Germinal center (tissue), 1 donor: Measurements from ENCODE around the gene ZNF787.

ENCODE experiments used
- DNase-seq: peaks from one replicate; pipeline ENCODE4 v3.0.0; 2012; ENCODE audit warnings: mixed read lengths, low spot score

The ZNF787 gene

DNA sequence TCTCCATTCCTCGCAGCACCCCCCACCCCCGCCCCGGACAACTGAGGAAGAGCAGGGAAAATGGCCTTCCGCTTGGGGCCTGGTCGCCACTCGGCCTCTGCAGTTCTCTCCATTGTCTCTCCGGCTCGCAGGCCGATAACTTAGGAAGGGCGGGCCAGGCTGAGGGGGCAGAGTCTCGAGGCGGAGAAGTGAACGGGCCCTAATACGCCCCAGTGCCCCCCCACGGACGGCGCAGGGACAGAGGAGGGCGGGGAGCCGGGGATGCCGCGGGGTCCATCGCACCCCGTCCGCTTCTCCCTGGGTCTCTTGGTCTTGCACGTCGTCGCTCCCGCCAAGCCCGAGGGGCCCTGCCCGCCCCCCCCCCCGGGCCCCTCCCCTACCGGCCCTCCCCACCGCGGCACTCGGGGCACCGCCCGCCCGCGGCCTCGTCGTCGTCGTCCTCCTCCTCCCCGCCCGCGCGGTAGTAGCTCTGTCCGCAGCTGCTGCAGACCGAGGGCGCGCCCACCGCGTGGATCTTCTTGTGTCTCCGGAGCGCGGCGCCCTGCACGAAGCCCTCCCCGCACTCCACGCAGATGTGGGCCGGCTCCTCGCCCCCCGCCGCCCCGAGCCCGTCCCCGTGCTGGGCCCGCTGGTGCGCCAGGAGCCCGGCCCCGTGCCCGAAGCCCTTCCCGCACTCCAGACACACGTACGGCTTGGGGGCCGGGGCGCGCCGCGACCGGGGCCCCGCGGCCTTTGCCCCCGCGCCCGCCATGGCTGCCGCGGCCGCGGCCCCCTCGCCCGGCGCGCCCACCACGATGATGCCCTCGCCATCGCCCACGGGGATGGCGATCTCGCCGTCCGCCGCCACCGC lies 33.2 kb downstream of the ZNF787 start:
- DNase-seq = no peak

DNA sequence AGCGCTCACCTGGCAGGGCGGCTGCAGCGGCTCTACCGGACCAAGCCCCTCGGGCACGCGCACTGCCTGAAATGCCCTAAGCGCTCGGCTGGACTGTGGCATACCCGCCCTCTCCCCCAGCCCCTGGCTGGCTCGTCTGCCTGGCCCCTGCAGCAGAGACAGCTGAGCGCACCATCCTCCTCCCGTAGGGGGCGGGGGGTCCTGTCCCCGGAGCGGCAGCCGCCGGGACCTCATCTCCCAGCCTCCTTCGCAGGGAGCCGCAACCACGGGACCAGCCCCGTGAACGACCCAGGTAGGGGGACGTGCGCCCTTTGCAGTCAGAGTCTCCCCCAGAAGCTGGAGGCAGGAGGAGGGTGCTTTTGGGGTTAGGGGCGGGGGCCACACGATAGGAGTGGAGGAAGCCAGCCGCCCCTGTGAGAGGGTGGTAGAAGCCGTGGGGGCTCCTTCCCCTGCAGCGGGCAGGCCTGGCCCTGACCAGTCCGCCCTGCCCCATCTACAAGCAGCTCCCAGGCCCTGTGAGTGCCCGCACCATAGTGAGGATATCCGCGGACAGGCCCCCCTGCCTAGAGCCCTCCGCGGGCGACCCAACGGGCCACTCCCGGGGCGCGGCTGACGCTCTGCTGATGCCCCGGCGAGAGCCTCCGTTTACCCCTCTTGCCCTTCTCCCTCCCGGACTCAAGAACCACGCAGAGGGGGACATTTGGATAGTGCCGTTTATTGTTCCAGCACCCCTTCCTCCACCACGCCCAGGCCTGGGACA lies 34.2 kb downstream of the ZNF787 start:
- DNase-seq = no peak

DNA sequence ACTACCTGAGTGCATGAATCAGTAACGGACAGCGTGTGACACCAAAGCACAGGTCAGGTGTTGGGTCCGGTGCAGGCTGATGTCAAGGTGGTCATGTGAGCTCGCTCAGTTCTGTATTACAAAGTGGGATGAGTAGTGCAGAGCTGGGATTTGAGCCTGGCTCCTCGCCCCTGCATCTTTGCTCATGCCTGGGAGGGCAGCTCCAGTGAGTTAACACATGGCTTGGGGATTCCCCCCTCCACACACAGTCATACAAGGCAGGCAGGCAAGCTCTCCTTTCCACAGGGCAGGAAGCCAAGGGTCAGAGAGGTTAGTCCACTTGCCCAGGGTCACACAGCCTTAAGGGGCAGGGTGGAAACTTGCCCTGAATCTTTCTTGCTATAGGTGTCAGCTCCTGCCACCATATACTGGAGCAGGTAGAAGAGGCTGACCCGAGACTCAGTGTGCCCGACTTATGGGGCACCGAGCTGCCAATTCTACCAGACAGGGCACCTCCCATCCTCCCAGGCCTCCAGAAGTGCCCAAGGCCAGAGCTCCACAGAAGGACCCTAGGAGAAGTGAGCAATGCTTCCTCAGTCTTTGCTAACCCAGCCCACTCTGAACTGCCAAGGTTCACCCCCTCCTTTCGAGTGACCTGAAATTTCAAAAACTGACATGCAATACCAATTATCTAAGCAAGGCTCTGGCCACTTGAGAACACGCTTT lies 35.4 kb downstream of the ZNF787 start:
- no peak for DNase-seq

DNA sequence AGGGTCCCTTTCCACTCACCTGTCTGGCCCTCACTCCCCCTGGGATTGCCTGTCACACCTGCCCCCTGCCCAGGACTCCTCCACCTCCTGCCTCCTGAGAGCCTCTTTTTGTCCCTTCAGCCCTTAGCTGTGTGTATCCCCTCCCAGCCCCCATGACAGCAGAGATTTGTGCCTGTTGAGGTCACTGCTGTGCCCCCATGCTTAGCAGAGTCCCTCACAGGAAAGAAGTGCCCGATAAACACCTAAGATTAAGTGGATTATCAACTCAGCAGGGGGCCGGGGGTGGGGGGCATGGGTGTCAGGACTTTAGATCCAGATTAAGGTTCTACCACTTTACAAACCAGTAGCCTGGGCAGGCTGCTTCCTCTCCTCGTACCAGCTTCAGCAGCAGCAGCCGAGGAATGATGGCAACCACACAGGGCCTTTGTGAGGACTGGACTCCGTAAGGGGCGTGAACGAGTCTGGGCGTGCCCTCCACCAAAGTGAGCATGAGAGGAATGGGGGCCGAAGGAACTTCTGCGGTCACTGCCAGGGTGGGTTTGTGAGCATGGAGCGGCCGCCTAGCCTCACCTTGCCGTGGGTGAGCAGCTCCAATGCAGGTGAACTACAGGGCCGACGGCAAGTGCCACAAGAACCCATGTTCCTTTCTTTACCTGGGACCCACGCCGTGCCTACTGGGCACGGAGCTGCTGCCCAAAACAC lies 36.1 kb downstream of the ZNF787 start:
- DNase-seq = no peak

DNA sequence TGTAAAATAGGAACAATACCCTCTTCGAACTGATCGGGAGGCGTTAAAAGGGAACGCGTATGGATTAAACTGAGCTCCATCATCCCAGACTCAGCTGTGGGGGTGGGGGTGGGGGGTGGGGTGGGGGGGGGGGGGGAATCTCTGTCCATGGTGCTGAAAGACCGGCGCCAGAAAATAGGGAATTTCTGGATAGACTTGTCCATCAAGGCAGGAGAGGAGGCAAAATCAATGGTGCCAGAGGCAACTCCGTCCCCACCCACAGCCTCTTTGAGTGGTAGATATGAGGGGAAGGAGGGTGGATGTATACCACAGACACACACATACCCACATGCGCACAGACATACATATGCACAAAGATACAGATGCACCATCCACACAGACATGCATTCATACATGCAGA lies 37.4 kb downstream of the ZNF787 start:
- DNase-seq = no peak

DNA sequence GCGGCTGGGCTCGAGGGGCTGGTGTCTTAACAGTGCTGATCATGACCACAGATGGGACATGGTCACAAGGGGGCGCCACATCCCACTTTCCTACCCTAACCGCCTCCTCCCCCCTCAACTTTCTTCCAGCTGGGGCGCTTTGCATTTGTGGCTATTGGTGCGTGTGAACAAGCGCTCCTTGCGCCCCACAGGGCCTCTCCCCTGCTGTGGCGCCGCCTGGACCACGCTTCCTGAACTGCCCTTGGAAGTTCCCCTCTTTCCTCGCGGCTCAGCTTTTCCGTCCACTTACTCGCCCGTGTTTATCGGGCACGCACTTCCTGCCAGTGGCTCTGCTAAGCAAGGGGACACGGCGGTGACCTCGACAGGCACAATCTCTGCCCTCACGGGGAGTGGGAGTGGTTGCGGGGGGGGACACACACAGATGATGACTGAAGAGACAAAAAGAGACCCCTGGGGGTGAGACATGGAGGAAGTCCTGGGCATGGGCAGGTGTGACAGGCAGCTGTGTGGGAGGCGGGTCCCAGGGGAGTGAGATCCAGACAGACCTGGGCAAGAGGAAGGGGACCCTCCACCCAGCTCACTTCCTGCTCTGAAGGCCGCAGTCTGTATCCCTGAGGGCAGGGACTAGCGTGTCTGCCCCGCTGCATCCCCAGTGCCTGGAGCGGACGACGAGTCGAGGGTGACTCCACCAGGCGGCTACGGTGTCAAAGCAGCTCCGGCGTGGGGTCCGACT lies 40.3 kb downstream of the ZNF787 start:
- DNase-seq = peak; percentile 92

DNA sequence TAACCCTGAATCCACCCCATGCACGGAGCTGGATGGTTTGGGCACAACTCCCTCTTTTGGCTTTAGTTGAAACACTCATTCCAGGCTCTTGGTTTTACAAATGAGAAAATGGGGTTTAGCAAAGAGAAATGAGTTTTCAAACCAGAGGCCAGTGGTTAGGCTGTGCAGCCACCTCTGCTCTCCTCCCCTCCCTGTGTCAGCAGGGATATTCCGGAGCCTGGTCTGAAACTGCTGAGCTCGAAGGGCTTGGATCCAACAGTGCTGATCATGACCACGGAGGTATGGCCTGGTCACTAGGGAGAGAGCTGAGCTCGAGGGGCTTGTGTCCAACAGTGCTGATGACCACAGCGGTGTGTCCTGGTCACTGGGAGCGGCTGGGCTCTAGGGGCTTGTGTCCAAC lies 41.5 kb downstream of the ZNF787 start:
- no peak for DNase-seq

DNA sequence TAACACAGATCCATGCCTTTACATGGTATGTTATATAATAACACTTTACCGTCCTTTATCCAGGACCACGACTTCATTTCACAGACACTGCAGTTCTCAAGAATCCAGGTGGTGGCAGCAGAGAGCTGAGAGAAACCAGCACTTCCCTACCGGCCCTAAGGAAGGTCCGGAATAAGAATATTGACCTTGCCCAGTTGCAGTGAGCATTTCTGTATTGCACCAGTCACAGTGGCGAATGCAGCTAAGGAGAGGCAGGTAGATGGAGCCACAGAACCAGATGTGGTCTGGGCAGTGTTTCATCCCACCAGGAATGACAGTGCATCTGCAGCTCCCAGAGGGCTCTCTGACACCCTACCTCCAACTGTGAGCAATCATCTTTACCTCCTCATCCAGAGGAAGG lies 44.6 kb downstream of the ZNF787 start:
- DNase-seq = peak; percentile 58

DNA sequence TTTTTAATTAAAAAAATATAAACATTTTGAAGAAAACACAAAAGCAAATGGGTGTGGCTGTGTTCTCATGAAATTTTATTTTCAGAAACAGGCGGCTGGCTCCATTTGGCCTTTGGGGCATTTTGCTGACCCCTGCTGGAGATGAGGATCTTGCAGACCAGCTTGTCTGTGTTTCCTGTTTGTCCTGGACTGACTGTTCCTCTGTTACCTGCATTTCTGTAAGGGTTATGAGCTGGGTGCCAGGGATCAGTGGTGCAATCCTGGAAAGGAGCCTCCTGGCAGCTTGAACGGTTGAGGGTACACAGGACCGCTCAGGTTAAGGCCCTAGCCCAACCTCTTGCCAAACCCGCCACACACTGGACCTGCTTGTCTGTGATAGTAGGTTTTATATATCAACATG lies 49.9 kb downstream of the ZNF787 start:
- DNase-seq = no peak

DNA sequence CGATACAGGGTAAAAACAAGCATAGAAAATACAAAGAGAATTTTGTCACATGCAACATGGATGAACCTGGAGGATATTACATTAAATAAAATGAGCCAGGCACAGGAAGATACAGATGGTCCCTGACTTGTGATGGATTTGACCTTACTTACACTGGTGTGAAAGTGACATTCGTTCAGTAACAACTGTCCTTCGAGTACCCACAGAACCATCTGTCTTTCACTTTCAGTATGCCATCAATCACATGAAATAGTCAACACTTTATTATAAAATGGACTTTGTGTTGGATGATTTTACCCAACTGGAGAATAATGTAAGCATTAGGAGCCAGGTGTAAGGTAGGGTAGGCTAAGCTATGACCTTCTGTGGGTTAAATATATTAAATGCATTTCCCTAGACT lies 51.5 kb downstream of the ZNF787 start:
- DNase-seq = no peak

DNA sequence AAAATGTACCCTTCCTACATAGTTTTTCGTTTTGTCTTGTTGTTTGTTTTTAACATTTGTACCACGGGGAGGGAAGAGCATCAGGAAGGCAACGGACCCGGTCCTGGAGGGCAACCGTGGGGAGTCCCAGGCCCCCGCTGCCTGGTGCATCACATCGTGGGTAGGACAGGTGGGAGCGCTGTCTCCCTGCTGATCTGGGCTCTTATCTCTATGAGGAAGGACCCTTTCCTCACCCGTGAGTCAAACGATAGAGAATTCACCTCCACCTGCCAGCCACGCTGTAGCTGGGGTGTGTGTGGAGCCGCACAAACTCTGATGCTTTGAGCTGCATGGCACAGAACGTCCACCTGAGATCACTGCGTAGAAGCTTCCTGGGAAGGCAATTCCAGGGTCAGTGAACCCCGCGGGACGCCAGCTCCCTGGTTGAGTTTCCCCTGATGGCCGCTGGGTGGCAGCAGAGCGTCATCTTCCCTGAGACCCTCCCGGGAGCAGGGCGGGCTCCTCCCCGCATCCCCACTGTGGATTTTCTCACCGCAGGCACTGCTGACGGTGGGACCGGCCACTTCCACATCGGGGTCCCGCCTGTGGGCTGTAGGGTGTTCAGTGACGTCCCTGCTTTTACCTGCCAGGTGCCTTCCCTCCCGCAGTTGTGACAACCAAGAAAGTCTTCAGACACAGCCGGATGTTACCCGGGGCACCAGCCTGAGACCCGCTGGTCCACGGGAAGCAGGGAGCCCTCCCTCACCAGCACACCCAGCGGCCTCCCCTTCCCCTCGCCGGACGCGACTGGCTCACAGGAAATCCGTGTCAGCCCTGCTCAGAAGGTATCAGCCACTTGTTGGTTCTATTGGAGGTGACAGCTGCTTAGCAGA lies 54.7 kb downstream of the ZNF787 start:
- peak; percentile 78 for DNase-seq

DNA sequence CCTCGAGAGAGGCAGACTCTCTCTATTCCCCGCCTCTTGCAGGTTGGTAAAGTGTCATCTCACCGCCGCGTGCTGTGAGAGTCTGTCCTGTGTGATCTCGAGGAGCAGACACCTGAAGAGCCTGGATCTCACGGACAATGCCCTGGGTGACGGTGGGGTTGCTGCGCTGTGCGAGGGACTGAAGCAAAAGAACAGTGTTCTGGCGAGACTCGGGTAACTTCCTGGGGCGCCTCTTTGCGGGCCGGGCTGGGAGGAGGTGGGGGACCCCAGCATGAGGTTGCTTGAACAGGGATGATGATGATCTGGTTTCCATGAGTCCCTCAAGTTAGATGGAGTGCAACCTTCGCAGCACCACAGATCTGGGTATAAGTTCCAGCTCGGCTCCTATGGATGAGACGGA lies 67.5 kb downstream of the ZNF787 start:
- no peak for DNase-seq
